Measurements from ENCODE around the gene SMARCD1.

Gene SMARCD1

GRCh38 chr12:50084775-50085614, at the start of gene SMARCD1:
TSS of gene SMARCD1 (plus strand) at chr12:50085342. CDS start at chr12:50085370, 28 bp downstream.
- peak; percentile 87 to 88 for DNase-seq (ENCODE audit: low read depth in 2 of 2)

GRCh38 chr12:50038336-50038735, 46.8 kb upstream of the SMARCD1 start:
- DNase-seq (ENCODE audit: low read depth in 2 of 2) = no peak

GRCh38 chr12:50039151-50039835, 45.8 kb upstream of the SMARCD1 start:
- DNase-seq (ENCODE audit: low read depth in 2 of 2) = peak; percentile 73 to 75

- no peak for DNase-seq (ENCODE audit: low read depth in 2 of 2)
These were observed 44.5 kb upstream of the SMARCD1 start for GRCh38 chr12:50040657-50041056.

- DNase-seq (ENCODE audit: low read depth in 2 of 2) = no peak
These were observed 43.9 kb upstream of the SMARCD1 start for GRCh38 chr12:50041062-50041860.

- no peak for DNase-seq (ENCODE audit: low read depth in 2 of 2)
These were observed 43.2 kb upstream of the SMARCD1 start for GRCh38 chr12:50041962-50042361.

GRCh38 chr12:50042693-50043092, 42.4 kb upstream of the SMARCD1 start:
- no peak for DNase-seq (ENCODE audit: low read depth in 2 of 2)

GRCh38 chr12:50043308-50043707, 41.8 kb upstream of the SMARCD1 start:
- DNase-seq (ENCODE audit: low read depth in 2 of 2) = no peak

GRCh38 chr12:50043854-50044253, 41.3 kb upstream of the SMARCD1 start:
- no peak for DNase-seq (ENCODE audit: low read depth in 2 of 2)

- DNase-seq (ENCODE audit: low read depth in 2 of 2) = no peak
These were observed 37.4 kb upstream of the SMARCD1 start for GRCh38 chr12:50047693-50048250.

GRCh38 chr12:50049254-50050118, 35.7 kb upstream of the SMARCD1 start:
- no peak for DNase-seq (ENCODE audit: low read depth in 2 of 2)

GRCh38 chr12:50050119-50050385, 35.1 kb upstream of the SMARCD1 start:
- no peak for DNase-seq (ENCODE audit: low read depth in 2 of 2)

GRCh38 chr12:50050410-50051098, 34.6 kb upstream of the SMARCD1 start:
- DNase-seq (ENCODE audit: low read depth in 2 of 2) = no peak

- DNase-seq (ENCODE audit: low read depth in 2 of 2) = no peak
These were observed 33.9 kb upstream of the SMARCD1 start for GRCh38 chr12:50051101-50051806.

GRCh38 chr12:50052544-50052943, 32.6 kb upstream of the SMARCD1 start:
- no peak for DNase-seq (ENCODE audit: low read depth in 2 of 2)

- DNase-seq (ENCODE audit: low read depth in 2 of 2) = no peak
These were observed 32.2 kb upstream of the SMARCD1 start for GRCh38 chr12:50052964-50053363.

GRCh38 chr12:50053583-50053982, 31.6 kb upstream of the SMARCD1 start:
- no peak for DNase-seq (ENCODE audit: low read depth in 2 of 2)

- DNase-seq (ENCODE audit: low read depth in 2 of 2) = peak; percentile 42 to 49
These were observed 29.1 kb upstream of the SMARCD1 start for GRCh38 chr12:50055831-50056638.

- no peak for DNase-seq (ENCODE audit: low read depth in 2 of 2)
These were observed 28.5 kb upstream of the SMARCD1 start for GRCh38 chr12:50056639-50056976.
